Measurements from ENCODE around the gene SERGEF.

SERGEF gene

DNA sequence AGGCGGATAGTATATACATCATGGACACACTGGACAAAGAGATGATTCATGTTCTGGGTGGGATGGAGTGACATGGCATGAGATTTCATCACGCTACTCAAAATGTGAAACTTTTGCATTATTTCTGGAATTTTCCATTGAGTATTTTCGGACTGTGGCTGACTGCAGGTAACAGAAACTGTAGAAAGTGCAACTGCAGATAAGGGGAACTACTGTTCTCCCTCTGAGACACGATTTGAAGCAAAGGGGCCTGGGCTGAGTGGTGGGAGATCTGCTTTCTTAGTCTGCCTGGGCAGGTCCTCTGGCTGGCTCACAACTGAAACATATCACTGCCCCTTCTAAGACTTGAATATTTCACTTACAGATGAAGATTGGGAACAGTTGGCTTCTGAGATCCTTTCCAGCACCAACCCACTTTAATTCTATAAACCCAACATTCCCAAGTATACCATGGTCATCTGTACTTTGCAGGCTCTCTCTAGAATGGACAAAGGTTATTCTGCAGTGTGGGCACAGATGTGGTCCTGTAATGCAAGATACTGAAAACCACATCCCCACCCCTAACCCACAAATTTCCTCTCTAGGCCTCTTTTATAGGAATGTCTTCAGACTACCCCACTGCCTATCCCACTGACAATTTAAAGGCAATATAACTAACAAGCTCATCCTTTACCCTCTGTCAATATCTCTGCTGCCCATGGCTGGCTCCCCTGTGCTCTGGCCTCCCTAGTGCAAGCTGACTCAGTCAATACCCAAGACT lies 157.1 kb downstream of the SERGEF start:
- no peak for TF ChIP-seq EZH2phosphoT487 (conservative IDR thresholded peaks at IDR 0.05; ENCODE audit: low read length)
- no peak for TF ChIP-seq CTCF (IDR thresholded peaks at IDR 0.05; ENCODE audit: insufficient read depth, low read length, poor library complexity, severe bottlenecking)
- Histone ChIP-seq H3K27ac (ENCODE audit: low read depth, low read length) (no peak overlapping the region), H3K4me3 (ENCODE audit: insufficient read depth, low read length, poor library complexity, severe bottlenecking) (no peak overlapping the region), H3K79me2 (ENCODE audit: insufficient read depth, low read length) (no peaks in the 10 kb centered on the region), H3K27me3 (ENCODE audit: low read length) (no peaks in the 10 kb centered on the region), H3F3A (ENCODE audit: insufficient read depth) (no peaks in the 10 kb centered on the region), H3K9me2 (replicated peaks; ENCODE audit: insufficient read depth, low read length) (no peaks in the 10 kb centered on the region), H3K4me2 (ENCODE audit: low read depth, low read length, poor library complexity, severe bottlenecking) (no peak overlapping the region), H3K9me3 (ENCODE audit: insufficient read depth, low read length) (no peaks in the 10 kb centered on the region), H4K20me1 (ENCODE audit: low read depth, low read length) (no peaks in the 10 kb centered on the region), H3K9ac (ENCODE audit: low read length) (no peak overlapping the region), H2AFZ (ENCODE audit: low read depth, low read length, severe bottlenecking) (no peak overlapping the region), H3K36me3 (ENCODE audit: low read length) (no peaks in the 10 kb centered on the region)

GRCh38 chr11:17853280-17853679 lies 159.6 kb downstream of the SERGEF start:
- Histone ChIP-seq H3K27ac (ENCODE audit: low read depth, low read length) (no peak overlapping the region), H3K9me2 (replicated peaks; ENCODE audit: insufficient read depth, low read length) (no peaks in the 10 kb centered on the region), H3K4me3 (ENCODE audit: insufficient read depth, low read length, poor library complexity, severe bottlenecking) (no peak overlapping the region), H3K27me3 (ENCODE audit: low read length) (no peaks in the 10 kb centered on the region), H3K9me3 (ENCODE audit: insufficient read depth, low read length) (no peaks in the 10 kb centered on the region), H3K36me3 (ENCODE audit: low read length) (no peaks in the 10 kb centered on the region), H2AFZ (ENCODE audit: low read depth, low read length, severe bottlenecking) (no peak overlapping the region), H3K79me2 (ENCODE audit: insufficient read depth, low read length) (no peaks in the 10 kb centered on the region), H4K20me1 (ENCODE audit: low read depth, low read length) (no peaks in the 10 kb centered on the region), H3K4me2 (ENCODE audit: low read depth, low read length, poor library complexity, severe bottlenecking) (no peak overlapping the region), H3K9ac (ENCODE audit: low read length) (no peak overlapping the region), H3F3A (ENCODE audit: insufficient read depth) (no peaks in the 10 kb centered on the region)
- TF ChIP-seq EZH2phosphoT487 (conservative IDR thresholded peaks at IDR 0.05; ENCODE audit: low read length) (no peak), CTCF (IDR thresholded peaks at IDR 0.05; ENCODE audit: insufficient read depth, low read length, poor library complexity, severe bottlenecking) (no peak)

GRCh38 chr11:17852246-17852645 lies 160.6 kb downstream of the SERGEF start:
- Histone ChIP-seq H2AFZ (ENCODE audit: low read depth, low read length, severe bottlenecking) (no peak overlapping the region), H3K9ac (ENCODE audit: low read length) (no peak overlapping the region), H3K27ac (ENCODE audit: low read depth, low read length) (no peak overlapping the region), H3K27me3 (ENCODE audit: low read length) (no peaks in the 10 kb centered on the region), H3K36me3 (ENCODE audit: low read length) (no peaks in the 10 kb centered on the region), H3K4me2 (ENCODE audit: low read depth, low read length, poor library complexity, severe bottlenecking) (no peak overlapping the region), H4K20me1 (ENCODE audit: low read depth, low read length) (no peaks in the 10 kb centered on the region), H3F3A (ENCODE audit: insufficient read depth) (no peaks in the 10 kb centered on the region), H3K9me3 (ENCODE audit: insufficient read depth, low read length) (no peaks in the 10 kb centered on the region), H3K4me3 (ENCODE audit: insufficient read depth, low read length, poor library complexity, severe bottlenecking) (no peak overlapping the region), H3K79me2 (ENCODE audit: insufficient read depth, low read length) (no peaks in the 10 kb centered on the region), H3K9me2 (replicated peaks; ENCODE audit: insufficient read depth, low read length) (no peaks in the 10 kb centered on the region)
- no peak for TF ChIP-seq EZH2phosphoT487 (conservative IDR thresholded peaks at IDR 0.05; ENCODE audit: low read length)
- TF ChIP-seq CTCF (IDR thresholded peaks at IDR 0.05; ENCODE audit: insufficient read depth, low read length, poor library complexity, severe bottlenecking) = no peak
